ENCODE results near the gene PRDX5.

The PRDX5 gene

GRCh38 chr11:64317961-64318765, at the start of gene PRDX5:
PRDX5 (plus strand) TSS chr11:64318121; CDS start chr11:64318216, 95 bp downstream.
- DNase-seq (ENCODE audit: low read depth in 2 of 3, low spot score in 2 of 3) = peak; percentile 79 to 95 (median 89)

DNA sequence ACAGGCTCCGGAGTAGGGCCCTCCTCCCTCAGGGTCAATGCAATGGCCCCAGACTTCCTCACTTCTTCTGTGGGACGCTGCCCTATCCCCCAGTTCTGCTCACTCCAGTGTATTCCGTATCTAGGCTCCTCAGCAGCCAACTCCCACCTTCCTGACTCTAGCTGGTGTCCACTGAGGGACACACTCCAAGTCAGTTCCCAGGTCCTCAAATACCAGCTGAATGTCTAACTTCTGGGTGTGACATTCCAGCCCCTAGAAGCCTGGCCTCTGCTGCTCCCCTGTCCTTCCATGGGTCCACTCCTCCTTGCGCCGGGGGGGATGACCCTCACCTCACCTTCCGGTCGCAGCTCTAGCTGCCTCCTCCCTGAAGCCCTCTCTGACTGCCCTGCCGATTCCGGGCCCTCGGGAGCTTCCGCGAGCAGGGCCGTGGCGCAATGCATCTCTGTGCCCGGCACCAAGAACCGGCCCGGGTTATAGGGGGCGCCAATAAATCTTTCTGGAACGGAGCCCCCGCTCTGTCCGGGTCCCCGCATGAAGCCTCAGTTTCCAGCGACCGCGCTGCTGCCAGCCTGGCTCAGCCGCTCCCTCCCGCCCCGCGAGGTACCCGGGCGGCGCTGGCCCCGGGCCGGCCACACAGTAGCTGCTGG, 48.9 kb upstream of the PRDX5 start:
- peak in 2 of 3 experiments; percentile 19 to 38 for DNase-seq (ENCODE audit: low read depth in 2 of 3, low spot score in 2 of 3)

GRCh38 chr11:64269540-64270220, 48.2 kb upstream of the PRDX5 start:
- DNase-seq (ENCODE audit: low read depth in 2 of 3, low spot score in 2 of 3) = peak; percentile 89 to 98 (median 96)

DNA sequence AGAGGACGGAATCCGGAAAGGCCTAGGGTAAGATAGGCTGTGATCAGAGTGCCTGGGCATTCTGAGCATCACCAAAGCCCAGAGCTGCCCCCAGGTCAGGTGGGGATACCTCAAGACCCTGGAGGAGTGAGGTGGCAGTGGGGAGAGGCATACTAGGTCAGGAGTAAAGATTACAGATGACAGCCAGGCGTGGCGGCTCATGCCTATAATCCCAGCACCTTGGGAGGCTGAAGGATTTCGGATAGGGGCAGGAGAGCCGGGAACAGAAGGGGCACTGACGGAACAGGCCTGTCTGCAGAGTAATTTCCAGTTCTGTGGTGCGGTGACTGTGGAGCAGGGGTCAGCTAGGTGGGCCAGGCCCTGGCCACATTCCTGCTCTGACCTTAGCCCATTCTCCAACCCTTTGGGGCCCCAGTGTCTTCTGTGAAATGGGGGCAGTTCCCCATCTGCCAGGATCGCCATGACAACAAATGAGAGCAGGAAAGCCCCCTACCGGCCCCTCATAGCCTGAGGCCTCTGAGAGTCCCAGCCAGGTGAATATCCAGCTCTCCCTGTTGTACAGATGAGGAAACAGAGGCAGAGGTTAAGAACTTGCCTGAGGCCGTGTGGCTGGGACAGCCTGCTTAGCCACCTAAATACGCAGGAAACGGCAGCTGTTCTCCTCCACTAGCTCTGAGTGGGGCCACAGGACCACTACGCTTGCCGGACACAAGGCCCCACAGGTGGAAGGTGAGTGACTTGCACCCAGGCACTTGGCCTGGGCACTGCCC, 42.7 kb upstream of the PRDX5 start:
- no peak for DNase-seq (ENCODE audit: low read depth in 2 of 3, low spot score in 2 of 3)

- DNase-seq (ENCODE audit: low read depth in 2 of 3, low spot score in 2 of 3) = no peak
Observed at GRCh38 chr11:64275841-64276240, 42.1 kb upstream of the PRDX5 start.

DNA sequence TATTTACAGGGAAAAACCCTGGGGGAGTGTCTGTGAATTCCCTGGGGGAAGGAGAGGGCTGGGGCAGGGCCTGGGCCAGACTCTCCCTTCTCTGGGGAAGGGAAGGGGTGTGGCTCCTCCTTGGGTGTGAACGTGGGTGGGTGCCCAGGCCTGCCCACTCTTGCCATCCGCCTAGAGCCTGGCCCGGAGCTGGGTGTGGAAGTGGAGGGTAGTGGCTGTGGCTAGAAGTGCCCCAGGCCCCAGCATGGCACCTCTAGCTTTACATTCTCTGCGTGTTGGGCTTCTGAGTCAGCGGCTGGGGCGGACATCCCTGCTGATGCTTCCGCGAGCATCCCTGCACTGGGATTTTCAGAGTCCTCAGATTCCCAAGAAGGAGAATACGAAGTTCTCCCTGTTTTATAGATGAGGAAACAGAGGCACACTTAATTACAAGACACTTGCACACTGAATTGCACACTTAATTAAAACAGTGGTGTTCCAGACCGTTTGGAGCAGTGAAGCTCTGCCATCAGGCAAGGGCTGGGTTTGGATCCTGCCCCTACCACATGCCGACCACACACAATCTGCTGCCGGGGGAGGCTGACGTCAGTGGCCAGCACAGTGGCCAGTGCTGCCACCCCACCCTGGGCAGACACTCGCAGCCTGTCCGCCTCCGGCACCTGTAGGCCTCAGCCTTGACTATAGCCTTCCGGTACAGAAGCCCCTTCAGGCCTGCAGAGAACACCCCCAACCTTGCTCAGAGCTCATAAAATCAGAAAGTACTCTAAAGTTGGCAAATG, 41.1 kb upstream of the PRDX5 start:
- no peak for DNase-seq (ENCODE audit: low read depth in 2 of 3, low spot score in 2 of 3)

DNA sequence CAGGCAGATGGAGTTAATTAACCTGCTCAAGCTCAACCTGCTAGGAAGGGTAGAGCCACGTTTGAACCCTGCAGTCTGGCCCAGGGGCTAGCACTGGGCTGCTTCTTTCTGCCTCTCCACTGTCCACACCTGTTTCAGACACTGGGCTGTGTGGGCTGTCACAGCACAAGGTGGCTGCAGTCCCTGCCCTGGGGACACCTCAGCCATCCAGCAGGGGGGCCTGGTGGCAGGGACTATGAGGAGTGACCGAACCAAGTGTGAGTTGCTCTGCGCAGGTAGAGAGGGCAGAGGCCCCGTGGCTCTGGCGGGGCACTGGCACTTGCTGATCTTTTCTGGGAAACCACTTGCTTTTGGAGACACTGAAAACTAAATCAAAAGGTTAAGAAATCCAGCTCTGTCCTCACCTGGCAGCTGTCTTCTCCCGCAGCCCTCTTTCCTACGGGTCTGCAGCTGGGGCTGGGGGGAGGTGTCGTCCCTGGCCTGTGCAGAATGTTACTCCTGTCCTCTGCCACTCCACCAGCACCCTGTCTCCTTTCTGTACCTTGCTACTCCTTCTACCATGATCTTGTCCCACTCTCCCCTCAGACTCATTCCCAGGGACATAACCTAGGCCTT, 39.2 kb upstream of the PRDX5 start:
- no peak for DNase-seq (ENCODE audit: low read depth in 2 of 3, low spot score in 2 of 3)

- DNase-seq (ENCODE audit: low read depth in 2 of 3, low spot score in 2 of 3) = no peak
Observed at GRCh38 chr11:64281957-64282770, 35.8 kb upstream of the PRDX5 start.

GRCh38 chr11:64283092-64283491, 34.8 kb upstream of the PRDX5 start:
- no peak for DNase-seq (ENCODE audit: low read depth in 2 of 3, low spot score in 2 of 3)

- DNase-seq (ENCODE audit: low read depth in 2 of 3, low spot score in 2 of 3) = peak; percentile 79 to 91 (median 84)
Observed at GRCh38 chr11:64284048-64284961, 33.6 kb upstream of the PRDX5 start, which contains the start of gene BAD. BAD (minus strand) TSS chr11:64284665; CDS start chr11:64284368, 297 bp downstream.

- peak; percentile 85 to 99 (median 95) for DNase-seq (ENCODE audit: low read depth in 2 of 3, low spot score in 2 of 3)
Observed at GRCh38 chr11:64284962-64285884, 32.7 kb upstream of the PRDX5 start, which contains the start of gene GPR137. GPR137 (plus strand) TSS chr11:64285848; CDS start chr11:64286525, 677 bp downstream.

DNA sequence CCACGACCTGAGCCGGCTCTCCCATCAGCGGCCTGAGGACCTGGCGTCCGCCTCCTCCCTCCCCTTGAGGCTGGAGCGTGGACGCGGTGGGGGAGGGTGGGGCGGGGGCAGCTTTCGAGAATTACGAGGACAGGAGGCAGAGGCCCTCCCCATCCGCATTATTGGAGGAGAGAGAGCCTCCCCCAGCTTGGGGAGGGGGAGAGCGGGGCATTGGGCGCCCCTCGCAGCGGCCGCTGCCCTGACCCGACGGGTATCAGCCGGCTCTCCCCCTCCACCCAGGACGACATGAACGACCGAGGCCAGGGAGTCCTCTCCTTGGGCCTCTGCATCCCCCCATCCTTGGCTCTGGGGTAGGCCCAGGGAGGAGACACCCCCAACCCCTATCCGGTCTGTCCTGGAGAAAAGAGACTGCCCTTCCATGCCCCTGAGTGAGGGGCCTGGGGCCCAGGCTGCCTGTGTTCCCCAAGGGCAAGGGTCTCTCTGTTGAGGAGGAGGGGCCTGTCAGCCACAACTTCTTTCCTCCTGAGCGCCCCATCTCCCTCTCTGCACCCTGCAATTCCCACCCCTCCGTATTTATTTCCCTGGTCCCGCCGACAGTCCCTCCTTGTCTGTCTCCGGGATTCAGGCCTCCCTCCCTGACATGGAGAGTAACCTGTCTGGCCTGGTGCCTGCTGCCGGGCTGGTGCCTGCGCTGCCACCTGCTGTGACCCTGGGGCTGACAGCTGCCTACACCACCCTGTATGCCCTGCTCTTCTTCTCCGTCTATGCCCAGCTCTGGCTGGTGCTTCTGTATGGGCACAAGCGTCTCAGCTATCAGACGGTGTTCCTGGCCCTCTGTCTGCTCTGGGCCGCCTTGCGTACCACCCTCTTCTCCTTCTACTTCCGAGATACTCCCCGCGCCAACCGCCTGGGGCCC, 31.8 kb upstream of the PRDX5 start:
- no peak for DNase-seq (ENCODE audit: low read depth in 2 of 3, low spot score in 2 of 3)

DNA sequence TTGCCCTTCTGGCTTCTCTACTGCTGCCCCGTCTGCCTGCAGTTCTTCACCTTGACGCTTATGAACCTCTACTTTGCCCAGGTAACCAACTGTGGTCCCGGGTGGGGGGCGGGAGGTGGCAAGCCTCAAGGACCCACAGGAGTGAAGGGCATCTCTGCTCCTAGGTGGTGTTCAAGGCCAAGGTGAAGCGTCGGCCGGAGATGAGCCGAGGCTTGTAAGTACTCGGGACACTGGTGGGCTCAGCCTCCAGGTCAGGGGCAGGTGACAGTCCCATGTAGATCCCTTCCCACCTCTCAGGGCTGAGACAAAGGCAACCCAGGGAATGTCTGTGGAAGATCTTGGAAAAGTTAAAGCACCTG, 31.1 kb upstream of the PRDX5 start:
- no peak for DNase-seq (ENCODE audit: low read depth in 2 of 3, low spot score in 2 of 3)

GRCh38 chr11:64287676-64288352, 30.1 kb upstream of the PRDX5 start:
- no peak for DNase-seq (ENCODE audit: low read depth in 2 of 3, low spot score in 2 of 3)

- no peak for DNase-seq (ENCODE audit: low read depth in 2 of 3, low spot score in 2 of 3)
Observed at GRCh38 chr11:64288353-64288750, 29.6 kb upstream of the PRDX5 start.

Data from activated CD8-positive, alpha-beta memory T cell treated with anti-CD3 and anti-CD28 coated beads for 48 hours (primary cell).